Measurements from ENCODE around the gene CACNA1F.

The CACNA1F gene

GRCh38 chrX:49257846-49258748, 25.0 kb upstream of the CACNA1F start:
- DNase-seq (ENCODE audit: low spot score) = no peak

GRCh38 chrX:49257074-49257790, 24.1 kb upstream of the CACNA1F start:
- no peak for DNase-seq (ENCODE audit: low spot score)

GRCh38 chrX:49256268-49256995, 23.3 kb upstream of the CACNA1F start:
- no peak for DNase-seq (ENCODE audit: low spot score)

GRCh38 chrX:49254639-49255038, 21.5 kb upstream of the CACNA1F start:
- DNase-seq (ENCODE audit: low spot score) = no peak

- no peak for DNase-seq (ENCODE audit: low spot score)
These were observed 18.2 kb upstream of the CACNA1F start for GRCh38 chrX:49251325-49251724.

- DNase-seq (ENCODE audit: low spot score) = no peak
These were observed 17.4 kb upstream of the CACNA1F start for GRCh38 chrX:49250578-49250977.

GRCh38 chrX:49250066-49250465, 16.9 kb upstream of the CACNA1F start:
- DNase-seq (ENCODE audit: low spot score) = no peak

- no peak for DNase-seq (ENCODE audit: low spot score)
These were observed 16.5 kb upstream of the CACNA1F start for GRCh38 chrX:49249616-49250015.

- DNase-seq (ENCODE audit: low spot score) = no peak
These were observed 15.9 kb upstream of the CACNA1F start for GRCh38 chrX:49249071-49249470.

- DNase-seq (ENCODE audit: low spot score) = no peak
These were observed 15.0 kb upstream of the CACNA1F start for GRCh38 chrX:49247916-49248811.

GRCh38 chrX:49247346-49247745, 14.2 kb upstream of the CACNA1F start:
- no peak for DNase-seq (ENCODE audit: low spot score)

- DNase-seq (ENCODE audit: low spot score) = no peak
These were observed 13.4 kb upstream of the CACNA1F start for GRCh38 chrX:49246541-49246940.

- DNase-seq (ENCODE audit: low spot score) = no peak
These were observed 11.1 kb upstream of the CACNA1F start for GRCh38 chrX:49244207-49244606.

- no peak for DNase-seq (ENCODE audit: low spot score)
These were observed 10.0 kb upstream of the CACNA1F start for GRCh38 chrX:49243166-49243565.

GRCh38 chrX:49242545-49243066, 9.5 kb upstream of the CACNA1F start:
- no peak for DNase-seq (ENCODE audit: low spot score)

GRCh38 chrX:49238735-49239134, 5.6 kb upstream of the CACNA1F start:
- no peak for DNase-seq (ENCODE audit: low spot score)

GRCh38 chrX:49237060-49237459, 3.9 kb upstream of the CACNA1F start:
- no peak for DNase-seq (ENCODE audit: low spot score)

GRCh38 chrX:49233887-49234555, 881 bp upstream of the CACNA1F start:
- no peak for DNase-seq (ENCODE audit: low spot score)

- no peak for DNase-seq (ENCODE audit: low spot score)
These were observed 615 bp downstream of the CACNA1F start for GRCh38 chrX:49232525-49232924.

GRCh38 chrX:49231333-49232000, 1.7 kb downstream of the CACNA1F start:
- no peak for DNase-seq (ENCODE audit: low spot score)

All from hematopoietic multipotent progenitor cell treated with erythropoietin and hydrocortisone succinate and interleukin-3 and kit ligand, for 15 days (in vitro differentiated cells).